Hematopoietic multipotent progenitor cell treated with erythropoietin and hydrocortisone succinate and interleukin-3 and kit ligand, for 4 days (in vitro differentiated cells): ENCODE measurements around the gene PORCN.
"Not testable (repeated sequence)": the region's sequence is repeated elsewhere in the genome, so short reads cannot be mapped to it uniquely, and the experiment has no call there.

Experiments used
- DNase-seq: peaks from one replicate; pipeline ENCODE4 v3.0.0-alpha.2; 2015

Gene PORCN

DNA sequence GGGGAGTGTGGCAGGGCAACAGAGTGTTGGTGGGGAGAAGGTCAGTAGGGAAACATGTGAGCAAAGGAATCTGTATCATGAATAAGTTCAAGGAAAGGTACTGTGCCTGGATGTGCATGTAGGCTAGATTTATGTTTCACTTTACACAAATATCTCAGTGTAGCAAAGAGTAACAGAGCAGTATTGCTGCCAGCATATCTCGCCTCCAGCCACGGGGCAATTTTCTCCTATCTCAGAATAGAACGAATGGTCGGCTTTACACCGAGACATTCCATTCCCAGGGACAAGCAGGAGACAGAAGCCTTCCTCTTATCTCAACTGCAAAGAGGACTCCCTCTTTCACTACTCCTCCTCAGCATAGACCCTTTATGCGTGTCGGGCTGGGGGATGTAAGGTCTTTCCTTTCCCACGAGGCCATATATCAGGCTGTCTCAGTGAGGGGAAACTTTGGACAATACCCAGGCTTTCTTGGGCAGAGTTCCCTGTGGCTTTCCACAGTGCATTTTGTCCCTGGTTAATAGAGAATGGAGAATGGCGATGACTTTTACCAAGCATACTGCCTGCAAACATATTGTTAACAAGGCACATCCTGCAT, 47.0 kb downstream of the PORCN start:
- DNase-seq = not testable (repeated sequence)

DNA sequence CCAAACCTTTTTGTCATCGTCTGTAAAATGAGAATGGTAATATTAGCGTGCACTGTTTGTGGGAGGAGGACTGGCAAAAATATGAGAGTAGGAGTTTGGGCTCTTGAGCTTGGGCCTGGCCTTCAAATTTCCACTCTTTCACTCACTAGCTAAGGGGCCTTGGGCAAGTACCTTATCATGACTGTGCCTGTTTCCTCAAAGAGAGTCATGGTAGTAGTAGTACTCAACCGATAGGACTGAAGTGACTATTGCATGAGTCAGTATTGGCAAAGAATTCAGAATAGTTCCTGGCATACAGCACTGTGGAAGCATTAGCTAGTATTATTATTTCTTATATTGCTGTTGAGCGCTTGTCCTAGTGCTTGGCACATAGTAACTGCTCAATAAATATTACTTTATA, 49.5 kb downstream of the PORCN start:
- peak; percentile 33 for DNase-seq

DNA sequence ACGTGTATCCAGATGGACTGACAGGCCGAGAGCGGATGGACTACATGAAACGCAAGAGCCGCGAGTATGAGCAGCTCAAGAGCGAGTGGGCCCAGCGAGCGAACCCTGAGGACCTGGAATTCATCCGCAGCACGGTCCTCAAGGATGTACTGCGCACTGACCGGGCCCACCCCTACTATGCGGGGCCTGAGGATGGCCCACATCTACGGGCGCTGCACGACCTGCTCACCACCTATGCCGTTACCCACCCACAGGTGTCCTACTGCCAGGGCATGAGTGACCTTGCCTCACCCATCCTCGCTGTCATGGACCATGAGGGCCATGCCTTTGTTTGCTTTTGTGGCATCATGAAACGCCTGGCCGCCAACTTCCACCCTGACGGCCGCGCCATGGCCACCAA, 50.8 kb downstream of the PORCN start:
- DNase-seq = no peak

DNA sequence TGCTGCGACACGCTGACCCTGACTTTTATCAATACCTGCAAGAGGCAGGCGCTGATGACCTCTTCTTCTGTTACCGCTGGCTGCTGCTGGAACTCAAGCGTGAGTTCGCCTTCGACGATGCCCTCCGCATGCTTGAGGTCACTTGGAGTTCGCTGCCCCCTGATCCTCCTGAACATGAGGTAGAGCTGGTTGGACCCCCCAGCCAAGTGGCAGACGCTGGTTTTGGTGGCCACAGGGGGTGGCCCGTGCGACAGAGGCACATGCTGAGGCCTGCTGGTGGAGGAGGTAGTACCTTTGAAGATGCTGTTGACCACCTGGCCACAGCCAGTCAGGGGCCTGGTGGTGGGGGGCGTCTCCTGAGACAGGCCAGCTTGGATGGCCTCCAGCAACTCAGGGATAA, 51.3 kb downstream of the PORCN start:
- no peak for DNase-seq

DNA sequence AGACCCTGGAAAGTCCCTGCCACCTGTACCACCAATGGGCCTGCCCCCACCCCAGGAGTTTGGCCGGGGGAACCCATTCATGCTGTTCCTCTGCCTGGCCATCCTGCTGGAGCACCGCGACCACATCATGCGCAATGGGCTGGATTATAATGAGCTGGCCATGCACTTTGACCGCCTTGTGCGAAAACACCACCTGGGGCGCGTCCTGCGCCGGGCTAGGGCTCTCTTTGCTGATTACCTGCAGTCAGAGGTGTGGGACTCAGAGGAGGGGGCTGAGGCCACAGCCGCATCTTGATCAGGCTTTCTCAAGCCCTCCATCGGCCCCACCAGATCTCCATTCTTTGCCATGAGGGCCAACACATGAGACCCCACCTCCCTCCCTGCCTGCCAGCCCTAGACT, 51.9 kb downstream of the PORCN start:
- DNase-seq = no peak

DNA sequence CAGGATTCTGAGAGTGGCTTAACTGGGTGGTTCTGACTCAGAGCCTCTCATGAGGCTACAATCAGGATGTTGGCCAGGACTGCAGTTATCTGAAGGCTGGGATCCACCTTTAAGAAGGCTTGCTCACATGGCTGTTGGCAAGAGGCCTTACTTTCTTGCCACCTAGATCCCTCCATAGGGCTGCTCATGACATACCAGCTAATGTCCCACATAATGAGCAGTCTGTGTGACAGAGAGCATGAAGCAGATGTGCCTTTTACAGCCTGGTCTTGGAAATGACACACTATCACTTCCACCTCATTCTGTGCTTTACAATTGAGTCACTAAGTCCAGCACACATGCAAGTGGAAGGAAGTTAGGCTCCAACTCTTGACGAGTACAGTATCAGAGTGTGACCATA, 61.2 kb downstream of the PORCN start:
- no peak for DNase-seq
